GM21717 (cell line): ENCODE measurements around the gene RDH5.

Source experiments
- ATAC-seq: cut with Tn5 transposase; IDR thresholded peaks from one replicate; pipeline ENCODE4 v1.9.1; 2021; ENCODE audit warnings: mild to moderate bottlenecking, moderate library complexity; ENCODE audit not compliant: unreplicated experiment

RDH5 gene

DNA sequence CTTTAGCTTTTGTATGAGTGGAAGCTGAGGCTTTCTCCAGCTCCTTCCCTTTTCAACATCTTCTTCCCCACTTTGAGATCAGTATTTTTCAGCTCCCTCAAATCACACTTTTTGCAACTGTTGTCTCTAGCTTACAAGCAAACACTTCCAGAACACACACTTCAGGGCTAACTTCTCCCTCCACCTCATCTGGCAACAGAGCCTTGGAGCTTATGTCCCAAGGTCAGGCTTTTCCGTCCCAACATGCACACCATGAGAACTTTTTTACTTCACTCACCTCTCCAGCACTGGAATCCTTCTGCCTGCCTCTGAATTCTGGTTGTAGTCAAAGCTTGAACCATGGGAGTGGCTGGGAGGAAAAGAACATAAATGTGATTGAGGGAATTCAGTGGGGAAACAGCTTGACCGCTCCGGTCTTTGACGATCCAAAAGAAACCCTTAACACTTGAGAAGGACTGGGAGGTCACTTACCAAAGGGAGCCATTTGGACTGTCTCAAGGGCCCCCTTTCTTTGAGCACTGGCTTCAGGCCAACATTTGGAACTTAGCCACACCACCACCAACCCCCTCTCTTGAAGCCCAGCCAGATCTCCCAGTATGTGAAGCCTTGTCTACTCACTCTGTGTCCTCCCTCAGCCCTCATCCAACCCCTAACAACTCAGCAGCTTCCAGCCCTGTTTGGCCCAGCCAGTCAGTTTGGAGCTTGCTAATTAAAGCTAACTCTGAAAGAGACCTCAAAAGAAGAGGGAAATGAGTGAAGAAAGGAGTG lies 8.2 kb upstream of the RDH5 start:
- ATAC-seq, result no peak

- ATAC-seq, result no peak
Measured at GRCh38 chr12:55712700-55713415, 7.3 kb upstream of the RDH5 start.

- no peak for ATAC-seq
Measured at GRCh38 chr12:55713721-55714120, 6.5 kb upstream of the RDH5 start.

DNA sequence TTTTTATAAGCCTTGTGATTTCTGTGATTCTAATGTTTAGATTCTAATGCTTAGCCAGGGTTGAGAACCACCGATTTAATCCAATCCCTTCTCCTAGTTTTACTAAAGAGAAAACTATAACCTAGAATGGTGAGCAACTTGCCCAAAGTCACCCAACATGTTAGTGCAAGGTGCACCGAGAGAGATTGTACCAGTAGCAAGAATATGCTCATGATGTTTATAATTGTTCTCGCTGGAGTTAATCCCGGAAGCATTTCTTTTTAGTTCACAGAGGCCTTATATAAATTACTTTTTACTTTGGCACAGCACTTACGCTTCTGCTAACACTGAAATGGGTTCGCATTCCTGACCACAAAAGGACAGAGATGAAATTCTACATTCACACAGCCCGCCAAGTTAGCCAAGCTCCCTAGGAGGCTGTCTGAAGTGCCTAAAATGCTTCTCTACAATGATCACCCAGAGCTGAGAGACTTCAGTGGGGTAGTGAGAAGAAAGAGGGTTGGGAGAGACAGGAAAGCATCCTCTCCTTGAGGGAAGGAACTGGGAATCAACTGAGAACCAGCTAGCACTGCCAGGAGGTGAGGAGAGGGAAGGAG lies 4.9 kb upstream of the RDH5 start:
- ATAC-seq, result no peak

- peak; percentile 91 for ATAC-seq
Measured at GRCh38 chr12:55715833-55716581, 4.2 kb upstream of the RDH5 start, which contains the start of gene BLOC1S1. Gene BLOC1S1 (plus strand): TSS chr12:55716046. CDS start chr12:55716052, 6 bp downstream.

DNA sequence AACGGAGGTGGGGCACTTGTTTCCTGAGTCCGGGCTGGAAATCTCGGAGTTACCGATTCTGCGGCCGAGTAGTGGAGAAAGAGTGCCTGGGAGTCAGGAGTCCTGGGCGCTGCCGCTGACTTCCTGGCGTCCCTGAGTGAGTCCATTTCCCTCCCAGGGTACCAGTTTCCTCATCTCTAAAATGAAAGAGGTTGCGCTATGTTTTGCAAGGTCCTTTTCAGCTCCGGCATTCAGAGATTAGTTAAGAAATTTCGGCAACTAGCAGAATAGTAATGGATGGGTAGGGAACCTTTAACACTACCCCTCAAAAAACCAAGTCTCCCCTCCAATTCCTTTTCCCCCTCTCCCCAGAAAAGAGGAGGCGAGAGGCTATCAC lies 3.6 kb upstream of the RDH5 start:
- ATAC-seq, result no peak

GRCh38 chr12:55717011-55718007 lies 2.9 kb upstream of the RDH5 start:
- no peak for ATAC-seq

DNA sequence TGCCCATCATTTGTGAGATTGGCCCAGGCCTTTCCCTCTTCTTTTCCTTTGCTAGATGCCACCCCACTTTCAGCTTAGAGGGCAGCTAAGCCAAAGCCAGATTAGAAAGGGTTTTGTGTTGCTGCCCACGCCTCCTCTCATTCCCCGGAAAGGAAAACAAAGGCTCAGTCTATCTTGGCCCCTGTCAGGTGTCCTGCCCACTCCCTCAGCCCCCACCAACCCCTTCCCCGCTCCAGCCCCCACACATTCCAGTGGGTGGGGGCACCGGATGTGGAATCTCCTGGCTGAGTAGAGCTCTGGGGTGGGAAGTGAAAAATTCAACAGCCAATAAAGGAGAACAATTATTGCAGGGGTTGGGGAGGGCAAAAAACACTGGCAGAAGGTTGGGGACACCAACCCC lies 2.2 kb upstream of the RDH5 start:
- no peak for ATAC-seq

- ATAC-seq, result no peak
Measured at GRCh38 chr12:55718624-55719275, 1.4 kb upstream of the RDH5 start.

DNA sequence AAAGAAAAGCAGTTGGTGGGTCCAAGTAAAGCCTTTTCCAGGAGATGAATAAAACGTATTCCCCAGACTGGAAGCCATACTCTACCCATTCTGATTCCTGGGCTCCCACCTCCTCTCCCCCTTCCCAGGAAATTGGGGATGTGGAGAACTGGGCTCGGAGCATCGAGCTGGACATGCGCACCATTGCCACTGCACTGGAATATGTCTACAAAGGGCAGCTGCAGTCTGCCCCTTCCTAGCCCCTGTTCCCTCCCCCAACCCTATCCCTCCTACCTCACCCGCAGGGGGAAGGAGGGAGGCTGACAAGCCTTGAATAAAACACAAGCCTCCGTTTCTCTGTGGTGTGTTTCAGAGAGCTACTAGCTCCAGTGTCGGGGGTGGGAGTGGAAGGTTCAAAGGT lies 822 bp upstream of the RDH5 start:
- no peak for ATAC-seq

GRCh38 chr12:55720894-55721444 lies 776 bp downstream of the RDH5 start:
- no peak for ATAC-seq

DNA sequence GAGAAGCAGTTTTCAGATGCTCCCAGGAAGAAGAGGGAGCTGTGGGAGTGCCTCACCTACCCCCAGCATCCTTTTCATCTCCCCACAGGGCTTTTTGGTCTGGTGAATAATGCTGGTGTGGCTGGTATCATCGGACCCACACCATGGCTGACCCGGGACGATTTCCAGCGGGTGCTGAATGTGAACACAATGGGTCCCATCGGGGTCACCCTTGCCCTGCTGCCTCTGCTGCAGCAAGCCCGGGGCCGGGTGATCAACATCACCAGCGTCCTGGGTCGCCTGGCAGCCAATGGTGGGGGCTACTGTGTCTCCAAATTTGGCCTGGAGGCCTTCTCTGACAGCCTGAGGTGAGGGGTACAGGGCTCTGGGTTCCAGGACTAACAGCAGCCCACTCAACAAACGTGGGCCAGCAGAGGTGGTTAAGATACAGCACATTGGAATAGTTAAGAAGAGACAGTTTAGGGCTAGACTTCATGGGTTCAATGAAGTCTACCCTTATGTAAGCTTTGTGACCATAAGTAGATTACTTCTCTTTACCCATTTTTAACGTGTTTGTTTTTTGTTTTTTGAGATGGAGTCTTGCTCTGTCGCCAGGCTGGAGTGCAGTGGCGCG lies 1.5 kb downstream of the RDH5 start:
- no peak for ATAC-seq

DNA sequence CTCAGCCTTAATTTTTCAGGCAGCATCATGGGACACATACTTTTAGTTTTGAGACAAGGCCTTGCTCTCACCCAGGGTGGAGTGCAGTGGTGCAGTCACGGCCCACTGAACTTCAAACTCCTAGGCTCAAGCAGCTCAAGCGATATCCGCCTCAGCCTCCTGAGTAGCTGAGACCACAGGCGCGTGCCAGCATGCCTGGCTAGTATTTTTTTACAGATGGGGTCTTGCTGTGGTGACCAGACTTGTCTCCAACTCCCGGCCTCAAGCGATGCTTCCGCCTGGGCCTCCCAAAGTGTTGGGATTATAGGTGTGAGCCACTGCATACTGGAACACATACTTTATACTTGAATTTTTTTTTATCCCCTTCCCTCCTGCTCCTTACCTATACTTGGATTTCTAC lies 2.8 kb downstream of the RDH5 start:
- no peak for ATAC-seq

DNA sequence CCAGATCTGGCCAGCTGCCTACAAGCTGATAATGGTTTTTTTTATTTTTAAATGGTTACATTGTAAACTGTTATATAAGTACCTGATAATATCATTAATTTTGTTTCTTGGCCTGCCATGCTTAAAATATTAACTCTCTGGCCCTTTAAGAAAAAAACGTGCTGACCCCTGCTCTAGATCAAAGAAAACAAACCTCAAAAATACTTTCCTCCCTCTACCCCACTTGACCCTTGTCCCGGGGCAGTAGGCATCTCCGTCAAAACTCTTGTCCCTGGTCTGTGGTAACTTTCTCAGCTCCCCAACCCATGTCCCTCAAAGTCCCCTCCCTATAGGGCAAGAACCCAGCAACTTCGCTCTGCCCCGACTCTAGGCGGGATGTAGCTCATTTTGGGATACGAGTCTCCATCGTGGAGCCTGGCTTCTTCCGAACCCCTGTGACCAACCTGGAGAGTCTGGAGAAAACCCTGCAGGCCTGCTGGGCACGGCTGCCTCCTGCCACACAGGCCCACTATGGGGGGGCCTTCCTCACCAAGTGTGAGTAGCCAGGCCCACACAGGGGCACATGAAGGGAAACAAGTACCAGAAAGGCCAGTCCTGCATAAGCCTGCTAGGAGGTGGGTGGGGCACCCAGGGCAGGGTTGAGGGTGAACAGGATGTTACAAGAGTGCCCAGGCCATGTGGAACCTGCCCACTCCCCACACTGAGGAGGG lies 3.5 kb downstream of the RDH5 start:
- ATAC-seq, result no peak

DNA sequence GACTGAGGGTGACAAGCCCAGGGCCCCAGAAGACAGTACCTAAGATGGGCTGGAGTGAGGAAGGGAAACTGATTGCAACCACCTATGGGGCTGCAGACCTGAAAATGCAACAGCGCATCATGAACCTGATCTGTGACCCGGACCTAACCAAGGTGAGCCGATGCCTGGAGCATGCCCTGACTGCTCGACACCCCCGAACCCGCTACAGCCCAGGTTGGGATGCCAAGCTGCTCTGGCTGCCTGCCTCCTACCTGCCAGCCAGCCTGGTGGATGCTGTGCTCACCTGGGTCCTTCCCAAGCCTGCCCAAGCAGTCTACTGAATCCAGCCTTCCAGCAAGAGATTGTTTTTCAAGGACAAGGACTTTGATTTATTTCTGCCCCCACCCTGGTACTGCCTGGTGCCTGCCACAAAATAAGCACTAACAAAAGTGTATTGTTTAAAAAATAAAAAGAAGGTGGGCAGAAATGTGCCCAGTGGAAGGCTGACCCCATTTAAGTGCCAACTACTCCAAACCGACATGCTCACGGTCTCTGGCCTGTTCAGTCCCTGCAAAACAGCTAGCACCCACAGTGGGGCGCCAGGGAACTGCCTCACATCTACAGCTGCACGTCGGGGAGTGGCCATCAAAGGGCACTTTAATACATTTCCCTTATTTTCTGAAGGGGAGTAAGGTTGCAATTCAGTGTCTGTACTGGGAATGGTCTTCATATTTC lies 4.2 kb downstream of the RDH5 start:
- ATAC-seq, result no peak

GRCh38 chr12:55724940-55725309 lies 4.7 kb downstream of the RDH5 start:
- no peak for ATAC-seq

GRCh38 chr12:55725556-55725955 lies 5.4 kb downstream of the RDH5 start:
- ATAC-seq, result no peak

- ATAC-seq, result no peak
Measured at GRCh38 chr12:55726971-55727370, 6.8 kb downstream of the RDH5 start.
